ENCODE results near the gene FAM47E.

Gene FAM47E

DNA sequence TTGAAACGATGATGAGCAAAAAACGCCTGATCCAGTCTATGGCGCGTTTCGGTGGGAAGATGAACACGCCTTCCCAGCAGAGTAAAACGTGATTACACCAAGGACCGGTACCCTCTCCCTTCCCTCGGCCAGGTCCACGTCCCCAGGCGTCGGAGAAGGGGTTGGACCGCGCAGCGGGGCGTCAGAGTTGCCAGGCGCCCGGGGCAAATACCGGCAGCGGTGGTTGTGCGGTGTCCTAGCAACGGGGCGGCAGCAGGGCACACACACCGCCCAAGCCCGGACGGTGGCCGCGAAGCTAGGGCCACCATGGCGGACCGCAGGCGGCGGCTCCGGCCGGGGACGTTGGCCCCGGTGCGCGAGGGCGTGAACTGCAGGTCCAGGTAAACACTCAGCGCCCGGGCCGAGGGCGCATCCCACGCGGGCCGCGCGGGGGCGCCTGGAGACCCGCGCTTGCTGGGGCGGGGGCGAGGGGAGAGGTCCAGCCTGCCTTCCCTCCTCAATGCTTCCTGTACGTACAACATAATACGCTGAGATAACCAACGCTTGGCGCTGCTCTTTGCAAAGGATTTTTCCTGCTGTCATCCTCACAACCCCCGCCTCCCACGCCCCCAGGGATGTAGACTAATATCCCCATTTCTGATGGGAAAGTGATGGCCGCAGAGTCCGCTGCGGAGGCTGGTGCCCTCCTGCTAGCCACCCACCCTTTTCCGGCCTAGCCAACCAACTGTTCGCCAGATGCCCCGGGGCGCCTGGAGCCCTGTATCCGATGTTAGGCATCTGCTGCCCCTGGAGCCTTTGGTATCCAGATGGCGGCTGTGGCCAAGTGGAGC lies at the start of gene FAM47E:
Gene FAM47E (plus strand): TSS at position 281 of the 830 bp plus-strand sequence. CDS start 26 bp downstream, at position 307.
- peak; percentile 62 for DNase-seq (ENCODE audit: low spot score)

DNA sequence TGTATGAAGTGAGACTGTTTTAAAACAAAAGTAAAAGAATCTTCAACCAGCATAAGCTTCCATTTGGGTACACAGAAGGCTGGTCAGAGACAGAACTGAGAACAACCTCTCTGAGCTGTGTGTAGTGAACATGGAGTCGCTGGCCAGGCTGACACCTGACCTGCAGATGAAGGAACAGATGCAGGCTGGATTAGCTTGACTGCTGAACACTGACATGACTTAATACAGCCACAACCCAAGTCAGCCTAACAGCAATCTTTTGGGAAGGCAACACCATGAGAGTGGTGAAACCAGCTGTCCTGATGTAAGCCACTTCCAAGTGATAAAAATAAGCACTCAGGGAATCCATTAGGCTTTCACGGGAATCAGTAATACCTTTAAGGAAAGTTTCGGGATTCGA lies 48.0 kb upstream of the FAM47E start:
- DNase-seq (ENCODE audit: low spot score): no peak

- DNase-seq (ENCODE audit: low spot score): no peak
These were observed 46.6 kb upstream of the FAM47E start for GRCh38 chr4:76204936-76205335.

GRCh38 chr4:76205476-76205875 lies 46.0 kb upstream of the FAM47E start:
- no peak for DNase-seq (ENCODE audit: low spot score)

GRCh38 chr4:76206222-76206942 lies 45.1 kb upstream of the FAM47E start:
- peak; percentile 34 for DNase-seq (ENCODE audit: low spot score)

- DNase-seq (ENCODE audit: low spot score): no peak
These were observed 44.0 kb upstream of the FAM47E start for GRCh38 chr4:76207549-76207948.

GRCh38 chr4:76208005-76208765 lies 43.3 kb upstream of the FAM47E start:
- DNase-seq (ENCODE audit: low spot score): peak; percentile 74

DNA sequence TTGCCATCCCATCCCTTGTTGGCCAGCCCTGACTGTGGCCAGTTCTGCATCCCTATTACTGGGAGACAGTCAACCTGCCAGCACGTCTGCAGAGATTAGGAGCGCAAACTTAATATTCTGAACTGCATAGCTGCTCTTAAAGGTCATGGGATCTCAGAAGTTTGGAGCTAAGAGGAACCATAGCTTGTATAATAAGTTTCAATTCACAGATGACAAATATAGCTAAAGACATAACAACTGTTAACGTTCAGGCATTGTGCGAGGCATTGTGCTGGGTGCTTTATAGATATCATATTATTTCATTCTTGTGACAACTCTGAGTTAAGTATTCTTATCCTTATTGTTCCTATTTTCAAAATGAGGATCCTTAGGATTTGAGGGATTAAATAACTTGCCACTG lies 41.6 kb upstream of the FAM47E start:
- DNase-seq (ENCODE audit: low spot score): no peak

DNA sequence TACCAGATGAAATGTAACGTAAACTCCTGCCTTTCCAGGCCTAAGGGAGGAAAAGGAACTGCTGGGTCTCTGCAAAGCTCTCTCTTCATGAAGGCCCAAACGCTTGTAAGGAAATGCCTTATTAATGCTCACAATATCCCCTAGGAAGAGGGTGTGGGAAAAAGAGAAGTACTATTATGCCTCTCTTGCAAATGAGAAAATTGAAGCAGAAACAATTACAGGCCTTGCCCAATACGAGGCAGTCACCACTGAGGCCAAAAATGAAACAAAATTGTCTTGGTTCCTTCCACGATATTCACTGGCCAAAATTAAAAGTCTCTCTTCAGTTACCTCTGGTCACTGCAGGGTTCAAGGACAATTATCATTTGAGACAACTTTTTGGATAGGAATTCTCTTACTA lies 41.1 kb upstream of the FAM47E start:
- DNase-seq (ENCODE audit: low spot score): no peak

DNA sequence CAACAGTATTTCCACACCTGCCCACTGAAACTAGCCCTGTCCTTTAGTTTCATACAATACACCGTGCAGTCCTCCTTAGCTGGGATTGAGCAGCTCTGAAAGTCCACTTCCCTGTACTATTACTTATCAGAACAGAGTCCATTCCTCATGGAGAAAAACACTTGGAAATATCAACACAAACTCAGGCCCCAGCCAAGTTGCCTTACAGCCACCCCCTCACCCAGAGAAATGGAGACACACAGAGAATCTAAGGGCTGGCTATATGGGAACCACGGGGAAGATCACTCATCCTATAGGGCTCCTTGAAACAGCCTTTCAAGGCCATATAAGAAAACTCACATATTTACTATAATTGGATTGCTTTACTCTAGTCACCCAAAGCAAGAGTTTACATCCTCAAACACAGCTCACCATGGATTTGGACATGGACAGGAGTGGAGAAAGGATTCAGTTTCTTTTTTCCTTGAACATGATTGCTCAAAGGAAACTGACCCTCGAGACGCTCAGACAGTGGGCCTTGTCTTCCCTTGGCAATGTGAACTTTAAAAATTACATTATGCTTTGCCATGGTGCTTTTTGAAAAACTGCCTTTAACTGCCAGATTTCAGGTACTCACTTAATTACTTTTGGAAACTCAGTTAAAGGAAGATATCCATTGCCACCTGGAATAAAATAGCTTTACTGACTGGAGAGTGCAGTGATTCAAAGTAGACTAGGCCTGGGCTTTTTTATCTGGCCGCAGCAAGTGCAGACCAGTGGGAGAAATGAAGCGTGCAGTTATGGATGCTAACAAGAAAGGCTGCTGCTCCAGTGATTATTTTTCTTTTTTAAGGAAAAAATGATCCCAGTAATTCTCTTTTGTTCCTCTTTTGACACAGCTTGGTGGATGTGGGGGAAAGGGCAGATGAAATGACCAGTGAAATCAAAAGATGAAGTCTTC lies 39.5 kb upstream of the FAM47E start:
- no peak for DNase-seq (ENCODE audit: low spot score)

- DNase-seq (ENCODE audit: low spot score): peak; percentile 15
These were observed 38.6 kb upstream of the FAM47E start for GRCh38 chr4:76212851-76213414.

GRCh38 chr4:76213415-76214176 lies 37.9 kb upstream of the FAM47E start, which contains the start of gene SCARB2:
TSS of gene SCARB2 (minus strand) at chr4:76213824. CDS start at chr4:76213543, 281 bp downstream.
- peak; percentile 94 for DNase-seq (ENCODE audit: low spot score)

GRCh38 chr4:76214177-76214675 lies 37.3 kb upstream of the FAM47E start:
- DNase-seq (ENCODE audit: low spot score): no peak

DNA sequence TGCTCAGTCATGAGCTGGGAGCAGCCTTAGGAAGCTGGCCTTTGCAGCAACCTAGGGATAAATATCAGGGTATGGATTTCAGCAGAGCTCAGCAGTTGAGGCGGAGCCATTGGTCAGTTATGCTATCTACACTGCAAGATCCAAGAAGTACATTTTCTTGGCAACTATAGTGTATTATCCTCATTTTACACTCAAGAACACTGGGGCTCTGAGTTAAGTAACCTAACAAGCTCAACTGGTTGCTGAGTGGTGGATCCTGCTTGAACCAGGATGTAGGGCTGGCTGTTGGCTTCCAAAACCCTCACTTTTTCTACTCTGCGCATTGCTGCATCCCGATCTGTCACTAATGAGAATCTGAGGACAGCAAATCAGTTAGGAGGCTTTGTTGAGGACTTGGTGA lies 36.4 kb upstream of the FAM47E start:
- no peak for DNase-seq (ENCODE audit: low spot score)

DNA sequence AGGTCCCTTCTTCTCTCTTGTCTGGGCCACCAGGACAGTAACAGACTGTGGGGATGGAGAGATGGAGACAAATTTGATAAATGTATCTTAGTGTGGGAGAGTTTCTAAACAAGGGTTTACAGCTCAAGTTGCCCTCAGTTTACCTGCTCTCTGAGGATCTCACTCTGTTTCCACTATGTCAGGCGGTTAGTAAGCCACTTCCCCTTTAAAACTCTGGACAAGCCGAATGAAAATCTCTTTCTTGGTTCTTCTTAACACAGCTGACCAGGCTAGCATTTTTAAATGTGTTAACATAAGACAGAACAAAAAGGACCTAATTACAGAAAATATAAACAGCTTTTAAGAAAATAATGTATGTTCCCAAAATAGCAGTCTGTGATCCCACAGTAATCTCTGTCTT lies 35.0 kb upstream of the FAM47E start:
- no peak for DNase-seq (ENCODE audit: low spot score)

DNA sequence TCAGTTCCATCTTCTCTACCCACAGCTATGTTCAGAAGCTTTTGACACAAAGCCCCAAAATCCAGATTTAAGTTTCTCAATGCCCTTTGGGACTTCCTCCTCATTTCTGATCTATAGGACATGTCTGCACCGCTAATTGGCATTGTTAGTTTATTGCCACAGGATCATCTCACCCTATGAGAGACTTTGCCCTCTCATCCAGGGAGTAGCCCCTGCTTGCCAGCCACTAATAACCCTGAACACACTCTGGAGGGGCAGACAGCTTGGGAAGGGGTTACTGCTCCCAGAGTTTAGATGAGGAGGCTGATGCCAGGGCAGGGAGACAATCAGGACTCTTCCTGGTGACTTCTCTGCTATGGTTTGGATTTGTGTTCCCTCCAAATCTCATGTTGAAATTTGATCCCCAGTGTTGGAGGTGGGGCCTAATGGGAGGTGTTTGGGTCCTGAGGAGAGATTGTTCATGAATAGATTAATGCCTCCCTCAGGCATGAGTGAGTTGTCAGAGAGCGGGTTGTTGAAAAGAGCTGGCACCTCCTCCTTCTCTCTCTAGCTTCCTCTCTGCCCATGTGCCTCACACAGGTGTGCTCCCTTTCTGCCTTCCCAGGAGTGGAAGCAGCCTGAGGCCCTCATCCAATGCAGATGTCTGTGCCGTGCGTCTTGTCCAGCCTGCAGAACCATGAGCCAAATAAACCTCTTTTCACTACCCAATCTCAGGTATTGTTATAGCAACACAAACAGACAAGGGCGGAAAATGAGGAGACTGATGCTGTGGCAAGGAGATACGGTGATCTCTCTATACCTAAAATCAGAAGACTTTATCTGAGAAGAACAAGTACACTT lies 34.3 kb upstream of the FAM47E start:
- no peak for DNase-seq (ENCODE audit: low spot score)

DNA sequence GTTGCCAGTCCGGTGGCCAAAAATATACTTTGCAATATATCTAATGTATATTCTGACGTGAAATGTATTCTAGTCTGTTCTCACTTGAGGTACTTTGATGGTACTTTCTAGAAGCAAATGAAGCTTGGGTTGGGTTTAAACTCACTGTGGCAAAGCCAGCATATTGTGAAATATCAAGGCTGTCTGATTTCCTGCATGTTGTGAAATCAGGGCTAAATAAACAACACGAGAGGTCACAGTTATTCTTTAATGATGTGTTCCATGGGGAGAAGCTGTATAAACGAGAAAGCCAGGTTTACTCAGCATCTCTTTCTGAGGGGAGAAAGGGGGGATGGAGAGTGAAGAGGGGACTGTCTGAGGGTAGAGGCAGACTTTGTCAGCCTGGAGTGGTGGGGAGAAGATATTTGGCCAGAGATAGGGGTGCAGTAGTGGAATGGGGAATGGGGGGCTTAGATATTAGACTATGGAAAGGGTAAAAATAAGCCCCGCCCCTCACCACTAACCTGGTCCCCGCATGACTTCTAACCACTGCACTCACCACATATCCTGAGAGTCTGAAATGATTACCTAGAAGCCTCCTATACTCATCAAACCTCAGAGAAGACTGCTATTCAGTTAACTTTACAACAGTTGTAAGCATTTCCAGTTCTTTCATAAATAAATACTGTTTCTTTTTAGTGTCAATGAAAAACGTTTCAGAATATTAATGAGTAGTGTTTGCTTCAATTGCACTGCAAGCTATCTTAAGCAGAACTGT lies 32.0 kb upstream of the FAM47E start:
- DNase-seq (ENCODE audit: low spot score): peak; percentile 59

DNA sequence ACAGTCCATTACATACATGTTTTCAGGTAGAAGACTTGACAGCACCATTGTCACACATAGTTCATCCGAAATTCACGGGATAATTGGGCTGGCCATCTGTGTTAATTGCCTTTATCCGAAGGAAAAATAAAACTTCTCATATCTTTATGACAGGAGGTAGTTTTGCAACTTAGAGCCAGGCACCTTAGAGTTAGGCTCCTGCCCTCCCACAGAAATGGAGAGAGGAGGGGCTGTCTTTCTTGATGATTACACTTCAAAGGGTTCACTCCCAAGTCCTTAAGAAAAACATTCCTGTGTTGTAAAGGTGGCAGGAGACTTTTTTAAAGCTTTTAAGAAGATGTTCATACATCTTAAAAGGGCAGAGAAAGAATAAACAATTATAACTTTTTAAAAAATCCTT lies 27.4 kb upstream of the FAM47E start:
- no peak for DNase-seq (ENCODE audit: low spot score)
